ENCODE results near the gene OR2D2. TPM values are rescaled to one million over a fixed set of nuclear protein-coding genes. Genes with fewer than 3 reads are reported as not detected.
"Not testable (repeated sequence)": the region's sequence is repeated elsewhere in the genome, so short reads cannot be mapped to it uniquely, and the experiment has no call there.

Gene OR2D2
- total RNA-seq, 4 donors from 2014 or later = 0.28 TPM; not detected in 3

GRCh38 chr11:6920702-6921101 is 28.4 kb upstream of the OR2D2 start, which contains the start of gene OR2D3:
Gene OR2D3, plus strand, starts transcription at chr11:6921002. Its CDS starts 0 bp downstream, at chr11:6921002.
- Histone ChIP-seq H3K9me3 (no peaks in the 10 kb centered on the region), H3K4me3 (no peak within 1 kb of the TSS), H3K27ac (no peak within 1 kb of the TSS), H3K36me3 (no peaks in the 10 kb centered on the region), H3K4me1 (no peaks in the 10 kb centered on the region), H3K27me3 (no peaks in the 10 kb centered on the region)
- DNase-seq = no peak
- intact Hi-C loops (cut with DNase I; ENCODE audit: low total_unique reads) = no loop called here
- TF ChIP-seq POLR2A (IDR thresholded peaks at IDR 0.05) = no peak
- no peak for TF ChIP-seq CTCF (IDR thresholded peaks at IDR 0.05)

GRCh38 chr11:6919698-6920097 is 27.4 kb upstream of the OR2D2 start:
- H3K27me3 ChIP-seq = no peaks in the 10 kb centered on the region
- H3K27ac ChIP-seq = no peak overlapping the region
- intact Hi-C loops (cut with DNase I; ENCODE audit: low total_unique reads) = no loop called here
- no peak for TF ChIP-seq CTCF (IDR thresholded peaks at IDR 0.05)
- TF ChIP-seq POLR2A (IDR thresholded peaks at IDR 0.05) = no peak
- H3K4me3 ChIP-seq = no peak overlapping the region
- no peak for DNase-seq
- no peaks in the 10 kb centered on the region for H3K9me3 ChIP-seq
- H3K36me3 ChIP-seq = no peaks in the 10 kb centered on the region
- no peaks in the 10 kb centered on the region for H3K4me1 ChIP-seq

- no peaks in the 10 kb centered on the region for H3K4me1 ChIP-seq
- H3K4me3 ChIP-seq = no peak overlapping the region
- intact Hi-C loops (cut with DNase I; ENCODE audit: low total_unique reads) = no loop called here
- no peaks in the 10 kb centered on the region for H3K36me3 ChIP-seq
- no peaks in the 10 kb centered on the region for H3K9me3 ChIP-seq
- H3K27me3 ChIP-seq = no peaks in the 10 kb centered on the region
- no peak for DNase-seq
- no peak overlapping the region for H3K27ac ChIP-seq
- TF ChIP-seq POLR2A (IDR thresholded peaks at IDR 0.05) (no peak), CTCF (IDR thresholded peaks at IDR 0.05) (no peak)
Observed at GRCh38 chr11:6911948-6912347, 19.6 kb upstream of the OR2D2 start.

GRCh38 chr11:6911378-6911777 is 19.1 kb upstream of the OR2D2 start:
- Histone ChIP-seq H3K36me3 (no peaks in the 10 kb centered on the region), H3K27me3 (no peaks in the 10 kb centered on the region), H3K27ac (no peak overlapping the region), H3K4me3 (no peak overlapping the region), H3K4me1 (no peaks in the 10 kb centered on the region), H3K9me3 (no peaks in the 10 kb centered on the region)
- intact Hi-C loops (cut with DNase I; ENCODE audit: low total_unique reads) = no loop called here
- TF ChIP-seq CTCF (IDR thresholded peaks at IDR 0.05) (no peak), POLR2A (IDR thresholded peaks at IDR 0.05) (no peak)
- DNase-seq = no peak

GRCh38 chr11:6904804-6905203 is 12.5 kb upstream of the OR2D2 start:
- intact Hi-C loops (cut with DNase I; ENCODE audit: low total_unique reads); H3K4me3 ChIP-seq; DNase-seq; H3K27me3 ChIP-seq; H3K4me1 ChIP-seq; H3K27ac ChIP-seq; H3K9me3 ChIP-seq; H3K36me3 ChIP-seq: not testable (repeated sequence)
